Medulla oblongata (tissue), 1 donor: ENCODE measurements around the gene ALPG.
"Not testable (repeated sequence)": the region's sequence is repeated elsewhere in the genome, so short reads cannot be mapped to it uniquely, and the experiment has no call there.

Experiments
- DNase-seq: peaks from one replicate; pipeline ENCODE4 v3.0.0-alpha.2; 2015; ENCODE audit errors: extremely low spot score

The ALPG gene

GRCh38 chr2:232395586-232395985 is 11.1 kb upstream of the ALPG start:
- DNase-seq, result no peak

- DNase-seq, result no peak
Observed at GRCh38 chr2:232396683-232397082, 10.0 kb upstream of the ALPG start.

- no peak for DNase-seq
Observed at GRCh38 chr2:232398293-232399034, 8.2 kb upstream of the ALPG start.

DNA sequence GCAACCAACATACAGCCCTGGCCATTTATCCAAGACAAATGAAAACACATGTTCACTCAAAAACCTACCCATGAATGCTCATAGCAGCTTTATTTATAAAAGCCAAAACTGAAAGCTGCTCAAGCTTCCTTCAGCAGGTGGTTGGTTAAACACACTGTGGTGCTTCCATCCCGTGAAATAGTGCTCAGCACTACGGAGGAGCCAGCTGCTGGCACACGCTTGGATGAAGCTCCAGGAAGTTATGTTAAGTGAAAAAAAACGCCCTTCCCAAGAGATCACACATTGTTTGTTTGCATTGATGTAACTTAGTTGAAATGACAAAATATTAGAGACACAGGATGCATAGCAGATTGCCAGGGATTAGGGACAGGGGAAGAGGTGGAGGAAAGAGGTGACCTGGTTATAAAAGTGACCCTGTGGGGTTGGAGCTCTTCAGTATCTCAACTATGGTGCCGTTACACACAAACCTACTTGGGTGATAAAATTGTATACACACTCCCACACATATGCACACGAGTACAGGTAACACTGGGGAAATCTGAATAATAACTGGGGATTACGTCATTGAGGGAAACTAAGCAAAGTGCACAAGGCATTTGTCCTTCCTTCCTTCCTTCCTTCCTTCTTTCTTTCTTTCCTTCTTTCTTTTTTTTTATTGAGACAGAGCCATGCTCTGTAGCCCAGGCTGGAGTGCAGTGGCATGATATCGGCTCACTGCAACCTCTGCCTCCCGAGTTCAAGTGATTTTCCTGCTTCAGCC is 6.2 kb upstream of the ALPG start:
- no peak for DNase-seq

DNA sequence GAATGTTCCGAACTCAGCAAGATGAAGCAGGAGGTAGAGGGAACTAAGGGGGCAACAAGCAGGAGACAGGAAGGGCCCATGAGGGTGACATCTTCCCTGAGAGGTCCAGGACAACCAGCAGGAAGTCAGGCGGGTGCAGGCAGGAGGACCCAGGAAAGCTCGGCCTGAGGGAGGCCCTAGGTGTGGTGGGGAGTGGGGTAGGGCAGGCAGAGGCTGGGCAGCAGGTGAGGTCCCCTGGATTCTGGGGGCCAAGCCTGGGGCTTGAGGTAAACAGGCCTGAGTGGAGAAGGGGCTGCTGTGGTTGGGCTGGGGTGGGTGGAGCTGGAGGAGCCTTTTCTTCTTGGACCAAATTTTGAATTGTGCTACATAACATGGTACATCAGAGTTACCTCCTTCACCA is 4.1 kb upstream of the ALPG start:
- no peak for DNase-seq

DNA sequence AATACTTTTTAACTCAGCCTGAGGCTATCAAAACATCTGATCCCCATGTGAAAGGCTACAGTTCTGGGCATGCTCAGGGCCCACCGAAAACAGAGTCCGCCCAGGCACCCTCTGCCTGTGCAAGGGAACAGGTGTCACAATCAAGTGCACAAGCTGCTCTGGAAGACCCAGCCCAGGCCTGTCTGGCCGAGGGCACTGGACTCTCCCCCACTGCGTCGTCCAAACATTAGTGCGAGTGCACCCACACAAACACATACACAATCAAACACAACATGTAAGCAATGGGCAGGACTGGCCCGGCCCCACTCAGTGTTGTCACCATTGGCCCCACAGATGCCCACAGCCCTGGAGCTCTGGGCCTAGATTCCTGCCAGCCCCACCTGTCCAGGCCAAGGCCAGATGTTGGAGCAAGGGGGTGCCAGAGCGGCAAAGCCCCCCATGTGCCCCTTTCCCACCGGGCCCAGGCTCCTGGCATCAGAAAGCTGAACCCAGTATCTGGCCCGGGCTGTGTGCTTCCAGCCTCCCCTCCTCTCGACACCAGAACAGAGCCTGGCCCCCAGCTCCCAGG is 617 bp upstream of the ALPG start:
- DNase-seq, result no peak

- not testable (repeated sequence) for DNase-seq
Observed at GRCh38 chr2:232407428-232408150, 945 bp downstream of the ALPG start.

- DNase-seq, result not testable (repeated sequence)
Observed at GRCh38 chr2:232408269-232408668, 1.6 kb downstream of the ALPG start.

DNA sequence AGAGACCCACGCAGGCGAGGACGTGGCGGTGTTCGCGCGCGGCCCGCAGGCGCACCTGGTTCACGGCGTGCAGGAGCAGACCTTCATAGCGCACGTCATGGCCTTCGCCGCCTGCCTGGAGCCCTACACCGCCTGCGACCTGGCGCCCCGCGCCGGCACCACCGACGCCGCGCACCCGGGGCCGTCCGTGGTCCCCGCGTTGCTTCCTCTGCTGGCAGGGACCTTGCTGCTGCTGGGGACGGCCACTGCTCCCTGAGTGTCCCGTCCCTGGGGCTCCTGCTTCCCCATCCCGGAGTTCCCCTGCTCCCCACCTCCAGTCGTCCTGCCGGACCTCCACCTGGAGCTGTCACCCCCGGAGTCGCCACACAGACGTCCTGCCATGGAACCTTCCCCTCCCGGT is 3.0 kb downstream of the ALPG start:
- DNase-seq, result not testable (repeated sequence)

- DNase-seq, result no peak
Observed at GRCh38 chr2:232410238-232410900, 3.7 kb downstream of the ALPG start.

GRCh38 chr2:232411901-232412629 is 5.4 kb downstream of the ALPG start:
- DNase-seq, result no peak

DNA sequence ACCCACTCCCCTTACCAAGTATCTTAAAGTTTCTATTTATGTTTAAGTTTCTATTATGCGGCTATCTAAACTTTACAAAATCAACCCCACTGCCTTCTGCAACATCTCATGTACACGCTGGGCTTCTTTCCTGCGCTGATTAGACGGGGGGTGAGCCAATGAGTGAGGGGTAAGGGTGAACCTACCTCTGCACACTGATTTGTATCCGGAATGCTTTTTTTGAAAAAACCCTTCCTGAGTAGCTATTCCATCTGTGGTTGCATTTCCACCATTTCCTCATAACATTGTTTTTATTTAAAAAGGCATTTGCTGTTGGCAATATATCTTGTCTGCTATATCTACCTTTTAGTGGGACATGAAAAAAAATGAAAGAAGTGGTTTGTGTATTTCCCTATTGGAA is 6.3 kb downstream of the ALPG start:
- DNase-seq, result no peak

GRCh38 chr2:232415138-232415690 is 8.6 kb downstream of the ALPG start:
- DNase-seq, result no peak

GRCh38 chr2:232415736-232416520 is 9.3 kb downstream of the ALPG start:
- no peak for DNase-seq

DNA sequence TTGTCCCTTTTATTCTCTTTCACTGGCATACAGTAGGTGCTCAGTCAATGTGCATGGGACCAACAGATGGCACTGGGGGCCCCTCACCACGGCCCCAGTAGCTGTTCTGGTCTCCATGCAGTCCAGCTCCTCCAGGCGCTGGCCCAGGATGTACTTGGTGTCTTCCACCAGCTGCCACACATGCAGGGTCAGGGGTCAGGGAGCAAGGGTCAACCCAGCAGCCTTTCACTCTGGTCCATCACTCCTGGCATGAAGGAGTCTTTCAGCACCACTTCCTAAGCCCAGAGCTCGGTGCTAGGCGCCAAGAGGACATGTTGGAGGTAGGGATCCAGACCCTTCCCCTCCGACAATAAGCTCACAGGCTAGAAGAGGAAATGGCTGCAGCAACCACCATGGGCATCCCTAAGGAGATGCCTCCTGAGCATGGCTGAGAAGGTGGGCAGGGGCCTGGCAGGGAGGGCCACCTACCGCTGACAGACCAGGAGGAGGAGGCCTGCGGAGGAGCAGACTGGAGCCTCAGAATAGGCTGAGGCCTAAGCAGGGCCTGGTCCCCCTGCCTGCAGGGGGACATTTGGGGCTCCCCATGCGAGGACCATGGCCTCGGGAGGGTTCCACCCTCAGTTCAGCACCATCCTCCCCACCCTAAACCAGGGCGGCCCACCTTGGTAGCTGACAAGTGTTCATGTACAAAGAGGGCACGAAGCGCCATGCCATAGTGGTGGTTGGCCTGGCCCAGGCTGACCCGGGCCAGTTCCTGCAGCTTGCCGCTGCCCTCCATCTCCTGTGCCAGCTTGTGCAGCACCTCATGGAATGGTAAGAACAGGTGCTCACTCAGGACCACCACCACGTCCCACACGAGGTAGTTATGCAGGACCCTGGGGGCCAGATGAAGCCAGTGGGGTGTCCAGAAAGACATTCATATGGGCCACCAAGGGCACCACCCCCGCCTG is 10.2 kb downstream of the ALPG start:
- no peak for DNase-seq

- DNase-seq, result no peak
Observed at GRCh38 chr2:232417489-232417888, 10.8 kb downstream of the ALPG start.

DNA sequence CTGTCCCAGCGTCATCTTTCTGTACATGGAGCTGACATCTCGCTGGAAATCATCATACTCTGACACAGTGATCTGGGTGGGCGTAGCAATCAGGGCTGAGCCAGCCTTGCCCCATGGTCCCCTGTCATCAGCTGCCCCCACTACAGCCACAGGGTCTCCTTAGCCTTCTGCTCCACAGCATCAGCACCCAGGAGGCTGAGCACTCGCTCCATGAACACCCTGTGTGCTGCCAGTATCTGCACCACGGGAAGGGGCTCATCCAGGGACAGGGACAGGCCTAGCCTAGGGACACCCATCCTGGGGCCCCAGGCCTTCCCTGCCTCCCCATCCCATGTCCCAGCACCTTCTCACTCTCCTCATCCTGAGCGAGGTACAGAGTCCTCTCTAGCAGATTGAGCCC is 11.4 kb downstream of the ALPG start:
- no peak for DNase-seq

- no peak for DNase-seq
Observed at GRCh38 chr2:232418466-232419244, 12.0 kb downstream of the ALPG start.
